ENCODE data around the gene SGMS1.

- TF ChIP-seq CTCF (IDR thresholded peaks at IDR 0.05; ENCODE audit: low read depth, low read length, poor library complexity, severe bottlenecking) (no peak), EZH2phosphoT487 (IDR thresholded peaks at IDR 0.05; ENCODE audit: borderline replicate concordance, low read length) (no peak)
These were observed 20.5 kb downstream of the SGMS1 start for GRCh38 chr10:50603151-50603850.

Data from DOHH2 (cell line).